DND-41 (cell line): ENCODE measurements around the gene WWC1.

Source experiments
- ATAC-seq: fragments of 200-7000 bp; cut with Tn5 transposase; 3 replicates; pipeline ENCODE4 v1.9.1; 2021; ENCODE audit warnings: low read depth; ENCODE audit not compliant: insufficient read depth
- DNase-seq: peaks from one replicate; pipeline ENCODE4 v3.0.0-alpha.2; 2020
- H2AFZ ChIP-seq: 2 replicates; pipeline ENCODE4 v1.6.0; 2012; ENCODE audit warnings: low read depth, low read length
- H3K27ac ChIP-seq: 2 replicates; pipeline ENCODE4 v1.5.1; 2012; ENCODE audit warnings: low read length, inconsistent platforms
- H3K27me3 ChIP-seq: fragments of 200-600 bp; sonication (generic); 2 replicates; pipeline ENCODE4 v1.6.0; 2012; ENCODE audit warnings: low read length, mild to moderate bottlenecking, inconsistent platforms; ENCODE audit not compliant: insufficient read depth, poor library complexity
- H3K36me3 ChIP-seq: 2 replicates; pipeline ENCODE4 v1.5.1; 2012; ENCODE audit warnings: low read length, inconsistent platforms; ENCODE audit not compliant: insufficient read depth
- H3K4me1 ChIP-seq: 2 replicates; pipeline ENCODE4 v1.5.1; 2012; ENCODE audit warnings: mild to moderate bottlenecking, low read length; ENCODE audit not compliant: insufficient read depth
- H3K4me2 ChIP-seq: 2 replicates; pipeline ENCODE4 v1.6.0; 2012; ENCODE audit warnings: mild to moderate bottlenecking, moderate library complexity, low read length, inconsistent platforms; ENCODE audit not compliant: insufficient read depth
- H3K4me3 ChIP-seq, 2 experiments: fragments of 200-600 bp in 1 of 2; shearing (Covaris generic) in 1 of 2; 2 replicates each; pipeline ENCODE4 v1.5.1; 2012 to 2016; ENCODE audit warnings: inconsistent platforms in 2 of 2, low read length in 2 of 2, mild to moderate bottlenecking in 2 of 2, low read depth in 1 of 2, moderate library complexity in 1 of 2
- H3K79me2 ChIP-seq: 2 replicates; pipeline ENCODE4 v1.6.0; 2012; ENCODE audit warnings: low read length, inconsistent platforms; ENCODE audit not compliant: insufficient read depth
- H3K9ac ChIP-seq: 2 replicates; pipeline ENCODE4 v1.6.0; 2012; ENCODE audit warnings: low read depth, mild to moderate bottlenecking, inconsistent platforms, low read length, moderate library complexity
- H3K9me3 ChIP-seq: 2 replicates; pipeline ENCODE4 v1.5.1; 2012; ENCODE audit warnings: low read length, moderate library complexity, mild to moderate bottlenecking, inconsistent platforms; ENCODE audit not compliant: insufficient read depth, severe bottlenecking
- H4K20me1 ChIP-seq: 2 replicates; pipeline ENCODE4 v1.6.0; 2012; ENCODE audit warnings: low read length; ENCODE audit not compliant: insufficient read depth
- EZH2 ChIP-seq: IDR thresholded peaks from 3 replicates; pipeline ENCODE4 v1.6.1; 2012; ENCODE audit warnings: borderline replicate concordance, low read depth, mild to moderate bottlenecking, moderate library complexity, low read length, inconsistent platforms; ENCODE audit not compliant: severe bottlenecking
- TF ChIP-seq, protein P1 (sequence below): IDR thresholded peaks from 2 replicates; pipeline ENCODE4 v1.5.1; 2012; ENCODE audit warnings: borderline replicate concordance, low read length, moderate library complexity, mild to moderate bottlenecking; ENCODE audit not compliant: poor library complexity, severe bottlenecking; ENCODE audit errors: extremely low read depth

The WWC1 gene

DNA sequence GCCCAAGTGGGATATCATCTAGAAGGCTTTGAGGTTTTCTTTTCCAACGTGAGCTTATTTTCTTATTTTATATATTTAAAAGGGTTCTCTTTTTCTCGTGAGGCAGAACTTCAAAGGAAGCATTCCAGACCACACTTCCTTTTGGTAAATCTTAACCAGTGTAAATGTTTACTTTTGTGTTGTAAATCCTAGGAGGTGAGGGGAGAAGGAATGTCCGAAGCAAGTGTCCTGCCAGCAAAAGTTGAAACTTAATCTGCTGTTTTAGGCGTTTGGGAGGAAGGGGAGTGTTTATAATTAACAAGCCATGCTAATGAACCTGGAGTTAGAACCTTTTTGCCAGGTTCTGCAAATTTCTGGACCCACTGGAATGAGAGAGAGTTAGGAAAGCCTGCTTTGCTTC is 37.9 kb downstream of the WWC1 start:
- Histone ChIP-seq H3K27ac (no peak overlapping the region), H3K4me2 (no peak overlapping the region), H3K4me1 (no peaks in the 10 kb centered on the region), H4K20me1 (no peaks in the 10 kb centered on the region), H3K27me3 (no peaks in the 10 kb centered on the region), H3K9ac (no peak overlapping the region), H2AFZ (no peak overlapping the region), H3K9me3 (no peaks in the 10 kb centered on the region), H3K79me2 (no peaks in the 10 kb centered on the region), H3K36me3 (no peaks in the 10 kb centered on the region), H3K4me3 (no peak overlapping the region)
- ATAC-seq (no peak), DNase-seq (no peak)
- TF ChIP-seq, protein P1, sequence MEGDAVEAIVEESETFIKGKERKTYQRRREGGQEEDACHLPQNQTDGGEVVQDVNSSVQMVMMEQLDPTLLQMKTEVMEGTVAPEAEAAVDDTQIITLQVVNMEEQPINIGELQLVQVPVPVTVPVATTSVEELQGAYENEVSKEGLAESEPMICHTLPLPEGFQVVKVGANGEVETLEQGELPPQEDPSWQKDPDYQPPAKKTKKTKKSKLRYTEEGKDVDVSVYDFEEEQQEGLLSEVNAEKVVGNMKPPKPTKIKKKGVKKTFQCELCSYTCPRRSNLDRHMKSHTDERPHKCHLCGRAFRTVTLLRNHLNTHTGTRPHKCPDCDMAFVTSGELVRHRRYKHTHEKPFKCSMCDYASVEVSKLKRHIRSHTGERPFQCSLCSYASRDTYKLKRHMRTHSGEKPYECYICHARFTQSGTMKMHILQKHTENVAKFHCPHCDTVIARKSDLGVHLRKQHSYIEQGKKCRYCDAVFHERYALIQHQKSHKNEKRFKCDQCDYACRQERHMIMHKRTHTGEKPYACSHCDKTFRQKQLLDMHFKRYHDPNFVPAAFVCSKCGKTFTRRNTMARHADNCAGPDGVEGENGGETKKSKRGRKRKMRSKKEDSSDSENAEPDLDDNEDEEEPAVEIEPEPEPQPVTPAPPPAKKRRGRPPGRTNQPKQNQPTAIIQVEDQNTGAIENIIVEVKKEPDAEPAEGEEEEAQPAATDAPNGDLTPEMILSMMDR, result no peak
- no peak for TF ChIP-seq EZH2

DNA sequence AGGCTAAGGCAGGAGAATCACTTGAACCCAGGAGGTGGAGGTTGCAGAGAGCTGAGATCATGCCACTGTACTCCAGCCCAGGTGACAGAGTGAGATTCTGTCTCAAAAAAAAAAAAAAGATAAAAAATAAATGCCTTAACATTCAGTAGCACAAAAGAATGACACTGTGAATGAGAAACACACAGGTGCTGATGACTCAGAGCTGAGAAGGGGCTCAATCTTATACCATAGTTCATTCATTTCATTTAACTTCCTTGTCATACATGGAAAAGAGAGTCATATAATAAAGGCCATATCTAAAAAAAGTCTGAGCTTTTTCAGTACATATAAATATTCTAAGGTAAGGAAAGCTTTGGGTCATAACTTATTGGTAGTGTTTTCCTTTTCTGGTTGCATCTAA is 40.6 kb downstream of the WWC1 start:
- Histone ChIP-seq H3K79me2 (no peaks in the 10 kb centered on the region), H2AFZ (no peak overlapping the region), H3K36me3 (no peaks in the 10 kb centered on the region), H3K4me2 (no peak overlapping the region), H3K9ac (no peak overlapping the region), H3K4me3 (no peak overlapping the region), H4K20me1 (no peaks in the 10 kb centered on the region), H3K9me3 (no peaks in the 10 kb centered on the region), H3K4me1 (no peaks in the 10 kb centered on the region), H3K27ac (no peak overlapping the region), H3K27me3 (peaks cover 2% of the 10 kb centered on the region)
- DNase-seq (no peak), ATAC-seq (no peak)
- TF ChIP-seq, protein P1, result no peak
- no peak for TF ChIP-seq EZH2

DNA sequence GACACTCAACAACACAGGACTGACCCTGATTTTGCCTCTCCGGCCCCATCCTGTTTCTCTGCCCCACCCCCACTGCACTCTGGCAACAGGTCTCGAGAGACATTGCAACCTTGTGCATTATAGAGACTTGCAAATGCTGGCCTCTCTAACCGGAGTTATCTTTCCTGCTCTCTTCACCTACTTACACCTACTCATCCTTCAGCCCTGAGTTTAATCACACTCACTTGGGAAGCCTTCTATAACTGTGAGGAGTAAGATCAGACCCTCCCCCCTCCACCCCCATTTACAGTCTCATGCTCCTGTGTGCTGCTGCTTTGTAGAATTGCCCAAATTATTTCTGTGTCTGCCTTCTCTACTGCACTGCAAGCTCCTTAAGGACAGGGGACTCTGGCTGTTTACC is 42.8 kb downstream of the WWC1 start:
- Histone ChIP-seq H4K20me1 (no peaks in the 10 kb centered on the region), H3K27ac (no peak overlapping the region), H3K4me3 (no peak overlapping the region), H3K4me2 (no peak overlapping the region), H3K9me3 (no peaks in the 10 kb centered on the region), H3K9ac (no peak overlapping the region), H2AFZ (no peak overlapping the region), H3K36me3 (no peaks in the 10 kb centered on the region), H3K27me3 (peaks cover 2% of the 10 kb centered on the region), H3K4me1 (no peaks in the 10 kb centered on the region), H3K79me2 (no peaks in the 10 kb centered on the region)
- DNase-seq, result no peak
- TF ChIP-seq, protein P1, result no peak
- no peak for TF ChIP-seq EZH2
- no peak for ATAC-seq

DNA sequence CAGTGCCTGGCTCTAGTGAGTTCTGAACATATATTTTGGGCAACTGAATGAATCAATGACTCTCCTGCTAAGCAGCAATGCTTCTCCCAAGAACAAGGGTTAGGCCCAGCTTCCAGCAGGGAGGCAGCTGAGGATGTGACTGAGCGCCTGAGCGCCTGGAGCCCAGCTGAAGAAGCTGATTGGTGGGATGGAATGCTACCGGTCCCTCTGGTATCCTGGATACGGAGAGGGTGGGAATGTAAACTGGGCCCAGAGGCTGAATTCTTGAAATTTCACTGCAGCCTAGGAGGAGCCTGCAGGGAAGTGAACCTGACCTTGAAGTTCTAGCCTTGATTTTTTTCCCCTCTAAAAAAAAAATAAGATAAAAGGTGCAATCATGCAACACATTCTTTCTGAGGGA is 43.2 kb downstream of the WWC1 start:
- Histone ChIP-seq H3K9me3 (no peaks in the 10 kb centered on the region), H3K4me2 (no peak overlapping the region), H3K4me1 (no peaks in the 10 kb centered on the region), H3K36me3 (no peaks in the 10 kb centered on the region), H3K79me2 (no peaks in the 10 kb centered on the region), H3K27me3 (peaks cover 2% of the 10 kb centered on the region), H2AFZ (no peak overlapping the region), H3K9ac (no peak overlapping the region), H3K27ac (no peak overlapping the region), H3K4me3 (no peak overlapping the region), H4K20me1 (no peaks in the 10 kb centered on the region)
- no peak for TF ChIP-seq EZH2
- TF ChIP-seq, protein P1, result no peak
- ATAC-seq (no peak), DNase-seq (no peak)
